PC-9 (cell line): ENCODE results near the gene CLASP1.

Experiments used
- EZH2 ChIP-seq: fragments of 200-600 bp; sonication (generic); IDR thresholded peaks from 2 replicates; pipeline ENCODE4 v1.8.0; 2017; ENCODE audit warnings: antibody characterized with exemption, low read depth
- TF ChIP-seq, protein P1 (sequence below): fragments of 200-600 bp; sonication (generic); conservative IDR thresholded peaks from 2 replicates; pipeline ENCODE4 v1.6.1; 2017; ENCODE audit warnings: mixed run types, antibody characterized with exemption, mild to moderate bottlenecking, moderate library complexity

DNA sequence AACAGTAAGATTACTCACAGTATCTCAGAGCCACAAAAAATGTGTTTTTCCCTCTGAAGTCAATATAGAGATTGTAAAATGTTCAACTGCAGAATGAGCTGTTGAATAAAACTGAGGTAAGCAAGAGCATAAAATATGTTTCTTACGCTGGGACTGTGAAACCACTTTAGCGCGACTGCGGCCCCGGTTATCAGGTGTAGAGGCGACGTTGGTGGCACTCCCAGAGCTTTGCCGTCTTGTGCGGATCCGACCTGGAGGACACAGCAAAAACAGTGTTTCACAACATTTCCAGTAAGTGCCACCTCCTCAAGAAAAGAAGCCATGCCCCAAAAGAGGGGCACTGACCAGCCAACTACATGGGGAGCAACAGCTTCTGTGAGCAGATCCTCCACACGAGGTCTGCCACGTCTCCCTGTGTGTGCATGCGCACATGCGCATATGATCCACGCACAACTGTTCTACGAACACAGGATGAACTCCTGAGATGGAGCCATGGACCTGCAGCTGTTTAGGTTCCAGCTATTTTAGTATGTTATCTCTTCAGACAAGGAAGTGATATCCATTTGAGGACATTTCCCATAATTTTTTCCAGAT, 219.2 kb downstream of the CLASP1 start:
- TF ChIP-seq, protein P1, sequence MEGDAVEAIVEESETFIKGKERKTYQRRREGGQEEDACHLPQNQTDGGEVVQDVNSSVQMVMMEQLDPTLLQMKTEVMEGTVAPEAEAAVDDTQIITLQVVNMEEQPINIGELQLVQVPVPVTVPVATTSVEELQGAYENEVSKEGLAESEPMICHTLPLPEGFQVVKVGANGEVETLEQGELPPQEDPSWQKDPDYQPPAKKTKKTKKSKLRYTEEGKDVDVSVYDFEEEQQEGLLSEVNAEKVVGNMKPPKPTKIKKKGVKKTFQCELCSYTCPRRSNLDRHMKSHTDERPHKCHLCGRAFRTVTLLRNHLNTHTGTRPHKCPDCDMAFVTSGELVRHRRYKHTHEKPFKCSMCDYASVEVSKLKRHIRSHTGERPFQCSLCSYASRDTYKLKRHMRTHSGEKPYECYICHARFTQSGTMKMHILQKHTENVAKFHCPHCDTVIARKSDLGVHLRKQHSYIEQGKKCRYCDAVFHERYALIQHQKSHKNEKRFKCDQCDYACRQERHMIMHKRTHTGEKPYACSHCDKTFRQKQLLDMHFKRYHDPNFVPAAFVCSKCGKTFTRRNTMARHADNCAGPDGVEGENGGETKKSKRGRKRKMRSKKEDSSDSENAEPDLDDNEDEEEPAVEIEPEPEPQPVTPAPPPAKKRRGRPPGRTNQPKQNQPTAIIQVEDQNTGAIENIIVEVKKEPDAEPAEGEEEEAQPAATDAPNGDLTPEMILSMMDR, result no peak
- no peak for TF ChIP-seq EZH2
